WERI-Rb-1 (cell line): ENCODE results near the gene CXADR.

Experiments
- DNase-seq: peaks from one replicate; pipeline ENCODE4 v3.0.0-alpha.2; 2020
- H3K27ac ChIP-seq: fragments of 250-450 bp; sonication (Bioruptor Pico); 2 replicates; pipeline ENCODE4 v1.5.1; 2020; ENCODE audit warnings: mild to moderate bottlenecking, moderate library complexity
- H3K27me3 ChIP-seq: fragments of 250-450 bp; sonication (Bioruptor Pico); 2 replicates; pipeline ENCODE4 v1.5.1; 2021; ENCODE audit warnings: mild to moderate bottlenecking, low read depth, moderate library complexity; ENCODE audit not compliant: insufficient read depth, severe bottlenecking
- H3K36me3 ChIP-seq: fragments of 250-450 bp; sonication (Bioruptor Pico); 2 replicates; pipeline ENCODE4 v1.5.1; 2020; ENCODE audit warnings: mild to moderate bottlenecking, moderate library complexity
- H3K4me3 ChIP-seq: 2 replicates; pipeline ENCODE4 v1.5.1; 2011; ENCODE audit warnings: low read depth, mild to moderate bottlenecking, control low read depth, low read length
- H3K9me3 ChIP-seq: fragments of 250-450 bp; sonication (Bioruptor Pico); 2 replicates; pipeline ENCODE4 v1.5.1; 2021; ENCODE audit warnings: mild to moderate bottlenecking, moderate library complexity; ENCODE audit not compliant: severe bottlenecking
- TF ChIP-seq, protein P1 (sequence below): IDR thresholded peaks from 2 replicates; pipeline ENCODE4 v1.5.1; 2011; ENCODE audit warnings: low read depth, mild to moderate bottlenecking, control low read depth, inconsistent platforms, low read length

The CXADR gene

DNA sequence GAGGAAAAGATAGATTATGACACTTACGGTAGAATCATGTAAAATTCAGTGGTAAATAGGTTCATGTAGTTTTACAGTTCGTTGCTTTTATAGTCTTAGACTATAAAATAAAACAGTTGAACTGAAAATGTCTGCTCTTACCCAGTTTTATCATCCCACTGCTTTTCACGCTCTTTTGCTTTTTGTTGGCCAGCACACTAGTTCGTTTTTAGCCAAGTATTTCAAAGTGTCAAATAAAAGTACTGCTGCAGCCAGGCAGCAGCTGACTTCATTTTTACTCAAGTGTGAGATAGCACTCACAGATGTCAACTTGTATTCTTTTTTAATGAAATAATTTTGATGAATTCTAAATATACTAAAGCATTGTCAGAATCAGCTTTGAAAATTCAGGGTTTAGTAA, 118.4 kb downstream of the CXADR start:
- DNase-seq: no peak
- TF ChIP-seq, protein P1, sequence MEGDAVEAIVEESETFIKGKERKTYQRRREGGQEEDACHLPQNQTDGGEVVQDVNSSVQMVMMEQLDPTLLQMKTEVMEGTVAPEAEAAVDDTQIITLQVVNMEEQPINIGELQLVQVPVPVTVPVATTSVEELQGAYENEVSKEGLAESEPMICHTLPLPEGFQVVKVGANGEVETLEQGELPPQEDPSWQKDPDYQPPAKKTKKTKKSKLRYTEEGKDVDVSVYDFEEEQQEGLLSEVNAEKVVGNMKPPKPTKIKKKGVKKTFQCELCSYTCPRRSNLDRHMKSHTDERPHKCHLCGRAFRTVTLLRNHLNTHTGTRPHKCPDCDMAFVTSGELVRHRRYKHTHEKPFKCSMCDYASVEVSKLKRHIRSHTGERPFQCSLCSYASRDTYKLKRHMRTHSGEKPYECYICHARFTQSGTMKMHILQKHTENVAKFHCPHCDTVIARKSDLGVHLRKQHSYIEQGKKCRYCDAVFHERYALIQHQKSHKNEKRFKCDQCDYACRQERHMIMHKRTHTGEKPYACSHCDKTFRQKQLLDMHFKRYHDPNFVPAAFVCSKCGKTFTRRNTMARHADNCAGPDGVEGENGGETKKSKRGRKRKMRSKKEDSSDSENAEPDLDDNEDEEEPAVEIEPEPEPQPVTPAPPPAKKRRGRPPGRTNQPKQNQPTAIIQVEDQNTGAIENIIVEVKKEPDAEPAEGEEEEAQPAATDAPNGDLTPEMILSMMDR: no peak
- no peaks in the 10 kb centered on the region for H3K27me3 ChIP-seq
- H3K36me3 ChIP-seq: no peaks in the 10 kb centered on the region
- no peak overlapping the region for H3K4me3 ChIP-seq
- H3K9me3 ChIP-seq: no peaks in the 10 kb centered on the region
- H3K27ac ChIP-seq: no peak overlapping the region

GRCh38 chr21:17636711-17637110, 123.9 kb downstream of the CXADR start:
- Histone ChIP-seq H3K27ac (no peak overlapping the region), H3K9me3 (no peaks in the 10 kb centered on the region), H3K27me3 (no peaks in the 10 kb centered on the region), H3K36me3 (no peaks in the 10 kb centered on the region), H3K4me3 (no peak overlapping the region)
- TF ChIP-seq, protein P1: no peak
- DNase-seq: no peak

DNA sequence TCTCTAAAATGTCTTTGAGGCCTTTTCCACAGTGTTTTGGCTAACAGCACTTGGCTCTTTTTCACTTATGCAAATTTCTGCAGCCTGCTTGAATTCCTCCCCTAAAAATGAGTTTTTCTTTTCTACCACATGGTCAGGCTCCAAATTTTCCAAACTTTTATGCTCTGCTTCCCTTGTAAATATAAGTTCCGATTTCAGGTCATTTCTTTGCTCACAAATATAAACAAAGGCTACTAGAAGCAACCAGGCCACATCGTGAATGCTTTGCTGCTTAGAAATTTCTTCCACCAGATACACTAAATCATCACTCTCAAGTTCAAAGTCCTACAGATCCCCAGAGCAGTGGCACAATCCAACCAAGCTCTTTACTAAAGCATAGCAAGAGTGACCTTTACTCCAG, 128.0 kb downstream of the CXADR start:
- Histone ChIP-seq H3K36me3 (no peaks in the 10 kb centered on the region), H3K27me3 (no peaks in the 10 kb centered on the region), H3K4me3 (no peak overlapping the region), H3K27ac (no peak overlapping the region), H3K9me3 (no peaks in the 10 kb centered on the region)
- no peak for DNase-seq
- TF ChIP-seq, protein P1: no peak
